Measurements from ENCODE around the gene MIPOL1.
"Not testable (repeated sequence)": the region's sequence is repeated elsewhere in the genome, so short reads cannot be mapped to it uniquely, and the experiment has no call there.

Gene MIPOL1

GRCh38 chr14:37515771-37516170, 318.0 kb downstream of the MIPOL1 start:
- Histone ChIP-seq H2AFZ (ENCODE audit: low read length, unreplicated experiment) (no peak overlapping the region), H3K79me2 (ENCODE audit: control insufficient read depth, insufficient read depth, low read length, unreplicated experiment) (no peaks in the 10 kb centered on the region), H3K4me1 (ENCODE audit: control insufficient read depth, insufficient read depth, low read length, unreplicated experiment) (no peaks in the 10 kb centered on the region), H3K27ac (ENCODE audit: low read depth, low read length) (no peak overlapping the region), H3K4me3 (ENCODE audit: low read depth, low read length) (no peak overlapping the region), H3K36me3 (ENCODE audit: insufficient read depth, low read length) (no peaks in the 10 kb centered on the region), H3K27me3 (ENCODE audit: insufficient read depth, low read length) (no peaks in the 10 kb centered on the region)

GRCh38 chr14:37526994-37527393, 329.3 kb downstream of the MIPOL1 start:
- no peaks in the 10 kb centered on the region for H3K27me3 ChIP-seq (ENCODE audit: insufficient read depth, low read length)
- no peak overlapping the region for H3K27ac ChIP-seq (ENCODE audit: low read depth, low read length)
- H3K36me3 ChIP-seq (ENCODE audit: insufficient read depth, low read length) = no peaks in the 10 kb centered on the region
- H2AFZ ChIP-seq (ENCODE audit: low read length, unreplicated experiment) = no peak overlapping the region
- no peaks in the 10 kb centered on the region for H3K79me2 ChIP-seq (ENCODE audit: control insufficient read depth, insufficient read depth, low read length, unreplicated experiment)
- no peak overlapping the region for H3K4me3 ChIP-seq (ENCODE audit: low read depth, low read length)
- H3K4me1 ChIP-seq (ENCODE audit: control insufficient read depth, insufficient read depth, low read length, unreplicated experiment) = no peaks in the 10 kb centered on the region

GRCh38 chr14:37539992-37540391, 342.3 kb downstream of the MIPOL1 start:
- Histone ChIP-seq H3K36me3 (ENCODE audit: insufficient read depth, low read length) (no peaks in the 10 kb centered on the region), H3K27me3 (ENCODE audit: insufficient read depth, low read length) (no peaks in the 10 kb centered on the region), H3K79me2 (ENCODE audit: control insufficient read depth, insufficient read depth, low read length, unreplicated experiment) (no peaks in the 10 kb centered on the region), H3K27ac (ENCODE audit: low read depth, low read length) (no peak overlapping the region), H3K4me1 (ENCODE audit: control insufficient read depth, insufficient read depth, low read length, unreplicated experiment) (no peaks in the 10 kb centered on the region), H2AFZ (ENCODE audit: low read length, unreplicated experiment) (no peak overlapping the region), H3K4me3 (ENCODE audit: low read depth, low read length) (no peak overlapping the region)

GRCh38 chr14:37544407-37544806, 346.7 kb downstream of the MIPOL1 start:
- H3K36me3 ChIP-seq (ENCODE audit: insufficient read depth, low read length) = no peaks in the 10 kb centered on the region
- H2AFZ ChIP-seq (ENCODE audit: low read length, unreplicated experiment) = no peak overlapping the region
- no peaks in the 10 kb centered on the region for H3K79me2 ChIP-seq (ENCODE audit: control insufficient read depth, insufficient read depth, low read length, unreplicated experiment)
- H3K27ac ChIP-seq (ENCODE audit: low read depth, low read length) = no peak overlapping the region
- no peak overlapping the region for H3K4me3 ChIP-seq (ENCODE audit: low read depth, low read length)
- H3K4me1 ChIP-seq (ENCODE audit: control insufficient read depth, insufficient read depth, low read length, unreplicated experiment) = no peaks in the 10 kb centered on the region
- no peaks in the 10 kb centered on the region for H3K27me3 ChIP-seq (ENCODE audit: insufficient read depth, low read length)

GRCh38 chr14:37545174-37545573, 347.4 kb downstream of the MIPOL1 start:
- no peak overlapping the region for H2AFZ ChIP-seq (ENCODE audit: low read length, unreplicated experiment)
- no peaks in the 10 kb centered on the region for H3K79me2 ChIP-seq (ENCODE audit: control insufficient read depth, insufficient read depth, low read length, unreplicated experiment)
- no peak overlapping the region for H3K4me3 ChIP-seq (ENCODE audit: low read depth, low read length)
- no peaks in the 10 kb centered on the region for H3K36me3 ChIP-seq (ENCODE audit: insufficient read depth, low read length)
- no peak overlapping the region for H3K27ac ChIP-seq (ENCODE audit: low read depth, low read length)
- H3K27me3 ChIP-seq (ENCODE audit: insufficient read depth, low read length) = no peaks in the 10 kb centered on the region
- H3K4me1 ChIP-seq (ENCODE audit: control insufficient read depth, insufficient read depth, low read length, unreplicated experiment) = no peaks in the 10 kb centered on the region

GRCh38 chr14:37546621-37547447, 349.1 kb downstream of the MIPOL1 start:
- Histone ChIP-seq H3K4me3 (ENCODE audit: low read depth, low read length) (no peak overlapping the region), H3K27me3 (ENCODE audit: insufficient read depth, low read length) (no peaks in the 10 kb centered on the region), H3K36me3 (ENCODE audit: insufficient read depth, low read length) (no peaks in the 10 kb centered on the region), H3K4me1 (ENCODE audit: control insufficient read depth, insufficient read depth, low read length, unreplicated experiment) (no peaks in the 10 kb centered on the region), H3K79me2 (ENCODE audit: control insufficient read depth, insufficient read depth, low read length, unreplicated experiment) (no peaks in the 10 kb centered on the region), H2AFZ (ENCODE audit: low read length, unreplicated experiment) (no peak overlapping the region), H3K27ac (ENCODE audit: low read depth, low read length) (no peak overlapping the region)

- Histone ChIP-seq H3K4me1 (ENCODE audit: control insufficient read depth, insufficient read depth, low read length, unreplicated experiment) (no peaks in the 10 kb centered on the region), H3K4me3 (ENCODE audit: low read depth, low read length) (no peak overlapping the region), H2AFZ (ENCODE audit: low read length, unreplicated experiment) (no peak overlapping the region), H3K27me3 (ENCODE audit: insufficient read depth, low read length) (no peaks in the 10 kb centered on the region), H3K27ac (ENCODE audit: low read depth, low read length) (no peak overlapping the region), H3K79me2 (ENCODE audit: control insufficient read depth, insufficient read depth, low read length, unreplicated experiment) (no peaks in the 10 kb centered on the region), H3K36me3 (ENCODE audit: insufficient read depth, low read length) (no peaks in the 10 kb centered on the region)
Measured at GRCh38 chr14:37550511-37550910, 352.8 kb downstream of the MIPOL1 start.

- Histone ChIP-seq H2AFZ (ENCODE audit: low read length, unreplicated experiment) (no peak overlapping the region), H3K4me1 (ENCODE audit: control insufficient read depth, insufficient read depth, low read length, unreplicated experiment) (no peaks in the 10 kb centered on the region), H3K79me2 (ENCODE audit: control insufficient read depth, insufficient read depth, low read length, unreplicated experiment) (no peaks in the 10 kb centered on the region), H3K36me3 (ENCODE audit: insufficient read depth, low read length) (no peaks in the 10 kb centered on the region), H3K4me3 (ENCODE audit: low read depth, low read length) (no peak overlapping the region), H3K27ac (ENCODE audit: low read depth, low read length) (no peak overlapping the region), H3K27me3 (ENCODE audit: insufficient read depth, low read length) (no peaks in the 10 kb centered on the region)
Measured at GRCh38 chr14:37551119-37551518, 353.4 kb downstream of the MIPOL1 start.

GRCh38 chr14:37553935-37554550, 356.3 kb downstream of the MIPOL1 start:
- Histone ChIP-seq H3K27ac (ENCODE audit: low read depth, low read length) (no peak overlapping the region), H3K4me3 (ENCODE audit: low read depth, low read length) (no peak overlapping the region), H3K4me1 (ENCODE audit: control insufficient read depth, insufficient read depth, low read length, unreplicated experiment) (no peaks in the 10 kb centered on the region), H2AFZ (ENCODE audit: low read length, unreplicated experiment) (no peak overlapping the region), H3K79me2 (ENCODE audit: control insufficient read depth, insufficient read depth, low read length, unreplicated experiment) (no peaks in the 10 kb centered on the region), H3K27me3 (ENCODE audit: insufficient read depth, low read length) (no peaks in the 10 kb centered on the region), H3K36me3 (ENCODE audit: insufficient read depth, low read length) (no peaks in the 10 kb centered on the region)

GRCh38 chr14:37555596-37555995, 357.9 kb downstream of the MIPOL1 start:
- not testable (repeated sequence) for H2AFZ ChIP-seq (ENCODE audit: low read length, unreplicated experiment); H3K27ac ChIP-seq (ENCODE audit: low read depth, low read length); H3K27me3 ChIP-seq (ENCODE audit: insufficient read depth, low read length); H3K4me1 ChIP-seq (ENCODE audit: control insufficient read depth, insufficient read depth, low read length, unreplicated experiment); H3K79me2 ChIP-seq (ENCODE audit: control insufficient read depth, insufficient read depth, low read length, unreplicated experiment); H3K36me3 ChIP-seq (ENCODE audit: insufficient read depth, low read length); H3K4me3 ChIP-seq (ENCODE audit: low read depth, low read length)

- no peak overlapping the region for H3K4me3 ChIP-seq (ENCODE audit: low read depth, low read length)
- no peaks in the 10 kb centered on the region for H3K79me2 ChIP-seq (ENCODE audit: control insufficient read depth, insufficient read depth, low read length, unreplicated experiment)
- H3K36me3 ChIP-seq (ENCODE audit: insufficient read depth, low read length) = no peaks in the 10 kb centered on the region
- no peak overlapping the region for H2AFZ ChIP-seq (ENCODE audit: low read length, unreplicated experiment)
- no peaks in the 10 kb centered on the region for H3K4me1 ChIP-seq (ENCODE audit: control insufficient read depth, insufficient read depth, low read length, unreplicated experiment)
- H3K27me3 ChIP-seq (ENCODE audit: insufficient read depth, low read length) = no peaks in the 10 kb centered on the region
- no peak overlapping the region for H3K27ac ChIP-seq (ENCODE audit: low read depth, low read length)
Measured at GRCh38 chr14:37558740-37559139, 361.0 kb downstream of the MIPOL1 start.

All from ACC112 (cell line).